Natural killer cell (primary cell): Measurements from ENCODE around the gene TMEM119. TPM values are rescaled to one million over a fixed set of nuclear protein-coding genes. Genes with fewer than 3 reads are reported as not detected.

Source experiments
- ATAC-seq, 3 donors: fragments of 150-1000 bp in 2 of 3; fragments of 200-7000 bp in 1 of 3; cut with Tn5 transposase; 1 replicate in 1 of 3; 2 replicates in 2 of 3; pipeline ENCODE4 v1.10.0; 2021; ENCODE audit warnings: mild to moderate bottlenecking in 2 of 3, moderate library complexity in 2 of 3
- DNase-seq, 2 donors: peaks; one replicate each; pipeline versions ENCODE4 v3.0.0 to v3.0.0-alpha.2; 2013 to 2021; ENCODE audit warnings: mixed read lengths in 1 of 2
- H3K27ac ChIP-seq: one replicate; pipeline ENCODE4 v1.5.1; 2013; ENCODE audit warnings: mild to moderate bottlenecking, low read length
- H3K27me3 ChIP-seq: one replicate; pipeline ENCODE4 v1.6.1; 2013; ENCODE audit warnings: low read length; ENCODE audit not compliant: control insufficient read depth, insufficient read depth
- H3K36me3 ChIP-seq: one replicate; pipeline ENCODE4 v1.6.1; 2013; ENCODE audit warnings: low read length; ENCODE audit not compliant: control insufficient read depth, insufficient read depth
- H3K4me1 ChIP-seq: one replicate; pipeline ENCODE4 v1.6.1; 2013; ENCODE audit warnings: low read length; ENCODE audit not compliant: control insufficient read depth, insufficient read depth
- H3K4me3 ChIP-seq: one replicate; pipeline ENCODE4 v1.5.1; 2013; ENCODE audit warnings: low read length
- H3K9me3 ChIP-seq: one replicate; pipeline ENCODE4 v1.6.1; 2013; ENCODE audit warnings: low read length; ENCODE audit not compliant: control insufficient read depth, insufficient read depth
- H3K27ac Mint-ChIP-seq, 2 donors: one replicate each; pipeline ENCODE4 v1.8.0; 2022; ENCODE audit warnings: mild to moderate bottlenecking in 2 of 2, mixed read lengths in 2 of 2, moderate library complexity in 1 of 2
- H3K27me3 Mint-ChIP-seq, 2 donors: one replicate each; pipeline ENCODE4 v1.8.0; 2022; ENCODE audit warnings: low read depth in 2 of 2, mixed read lengths in 2 of 2
- H3K36me3 Mint-ChIP-seq: one replicate; pipeline ENCODE4 v1.8.0; 2022; ENCODE audit warnings: mixed read lengths
- H3K4me1 Mint-ChIP-seq, 2 donors: one replicate each; pipeline ENCODE4 v1.8.0; 2022; ENCODE audit warnings: mixed read lengths in 2 of 2
- H3K4me3 Mint-ChIP-seq: one replicate; pipeline ENCODE4 v1.8.0; 2022; ENCODE audit warnings: mild to moderate bottlenecking, moderate library complexity, mixed read lengths
- H3K9me3 Mint-ChIP-seq, 2 donors: one replicate each; pipeline ENCODE4 v1.8.0; 2022; ENCODE audit warnings: mixed read lengths in 2 of 2
- WGBS: methylation state at CpG from one replicate; pipeline ENCODE4 v1.1.7; 2013; ENCODE audit warnings: missing lambda C conversion rate; ENCODE audit not compliant: insufficient coverage; 5-methylcytosine and 5-hydroxymethylcytosine counted together
- intact Hi-C: fragments of 100-400 bp; cut with micrococcal nuclease; formaldehyde crosslinking; loops from one replicate; pipeline ENCODE4 v1.14.2; 2022
- total RNA-seq, 4 donors: library from RNA; stranded (reverse); fragments of 120-200 nt in 1 of 4; gene quantifications; one replicate each; pipeline versions ENCODE4 v1.2.3 to v1.2.4, GENCODE V29; 2013 to 2022
- TF ChIP-seq, protein P1 (sequence below): fragments of 200-600 bp; IDR thresholded peaks from one replicate; pipeline ENCODE4 v1.8.0; 2022; ENCODE audit warnings: antibody characterized with exemption

TMEM119 gene
- total RNA-seq, 3 donors from 2014 or later (not counting 1 experiment from before 2014, with no cell fraction given): 0.70 to 3.4 (median 0.71) TPM

DNA sequence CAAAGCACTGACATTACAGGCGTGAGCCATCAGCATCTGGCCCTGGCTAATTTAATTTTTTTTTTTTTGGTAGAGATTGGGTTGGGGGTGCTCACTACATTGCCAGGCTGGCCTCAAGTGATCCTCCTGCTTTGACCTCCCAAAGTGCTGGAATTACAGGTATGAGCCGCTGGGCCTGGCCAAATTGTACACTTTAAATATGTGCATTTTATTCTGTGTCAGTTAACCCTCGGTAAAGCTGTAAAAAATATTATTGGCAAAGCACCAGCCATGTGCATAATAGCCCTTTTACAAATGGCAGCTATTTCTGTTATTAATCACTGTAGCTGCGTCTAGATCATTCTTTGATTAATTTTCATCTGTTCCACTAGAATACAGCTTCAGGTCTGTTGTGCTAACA, 12.0 kb downstream of the TMEM119 start:
- Mint-ChIP-seq H3K4me1 (no peaks in the 10 kb centered on the region), H3K36me3 (no peaks in the 10 kb centered on the region), H3K27ac (no peak overlapping the region), H3K4me3 (no peak overlapping the region), H3K27me3 (peaks cover 0 to 4% of the 10 kb centered on the region in 2 donors), H3K9me3 (no peaks in the 10 kb centered on the region)
- no peaks in the 10 kb centered on the region for H3K27me3 ChIP-seq
- no peaks in the 10 kb centered on the region for H3K36me3 ChIP-seq
- intact Hi-C loops: no loop called here
- ATAC-seq: no peak
- DNase-seq: no peak
- WGBS: 90% methylated on average over 4 of the region's 4 CpGs
- TF ChIP-seq, protein P1, sequence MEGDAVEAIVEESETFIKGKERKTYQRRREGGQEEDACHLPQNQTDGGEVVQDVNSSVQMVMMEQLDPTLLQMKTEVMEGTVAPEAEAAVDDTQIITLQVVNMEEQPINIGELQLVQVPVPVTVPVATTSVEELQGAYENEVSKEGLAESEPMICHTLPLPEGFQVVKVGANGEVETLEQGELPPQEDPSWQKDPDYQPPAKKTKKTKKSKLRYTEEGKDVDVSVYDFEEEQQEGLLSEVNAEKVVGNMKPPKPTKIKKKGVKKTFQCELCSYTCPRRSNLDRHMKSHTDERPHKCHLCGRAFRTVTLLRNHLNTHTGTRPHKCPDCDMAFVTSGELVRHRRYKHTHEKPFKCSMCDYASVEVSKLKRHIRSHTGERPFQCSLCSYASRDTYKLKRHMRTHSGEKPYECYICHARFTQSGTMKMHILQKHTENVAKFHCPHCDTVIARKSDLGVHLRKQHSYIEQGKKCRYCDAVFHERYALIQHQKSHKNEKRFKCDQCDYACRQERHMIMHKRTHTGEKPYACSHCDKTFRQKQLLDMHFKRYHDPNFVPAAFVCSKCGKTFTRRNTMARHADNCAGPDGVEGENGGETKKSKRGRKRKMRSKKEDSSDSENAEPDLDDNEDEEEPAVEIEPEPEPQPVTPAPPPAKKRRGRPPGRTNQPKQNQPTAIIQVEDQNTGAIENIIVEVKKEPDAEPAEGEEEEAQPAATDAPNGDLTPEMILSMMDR: no peak
- H3K4me3 ChIP-seq: no peak overlapping the region
- H3K9me3 ChIP-seq: no peaks in the 10 kb centered on the region
- H3K4me1 ChIP-seq: no peaks in the 10 kb centered on the region
- H3K27ac ChIP-seq: no peak overlapping the region

DNA sequence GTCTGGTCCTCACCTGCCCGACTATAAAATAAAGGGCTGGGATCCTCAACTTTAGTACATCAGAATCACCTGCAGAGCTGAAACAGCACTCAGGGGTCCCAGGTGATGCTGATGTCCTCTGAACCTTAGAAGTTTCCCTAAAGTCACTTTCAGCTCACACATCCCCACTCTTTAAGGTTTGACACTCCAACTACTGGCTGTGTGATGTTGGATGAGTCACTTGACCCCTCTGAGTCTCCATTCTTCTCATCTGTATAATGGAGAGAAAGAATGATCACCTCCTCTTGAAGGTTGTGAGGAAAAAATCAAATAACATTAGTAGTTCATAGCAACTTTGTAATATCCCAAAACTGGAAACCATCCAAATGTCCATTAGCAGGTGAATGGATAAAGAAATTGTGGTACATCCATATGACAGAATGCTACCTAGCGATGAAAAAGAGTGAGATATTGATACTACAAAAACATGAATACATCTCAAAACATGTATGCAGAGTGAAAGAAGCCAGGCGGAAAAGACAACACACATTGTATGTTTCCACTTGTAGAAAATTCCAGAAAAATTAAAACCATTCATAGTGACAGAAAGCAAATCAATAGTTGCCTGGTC, 13.3 kb downstream of the TMEM119 start:
- Mint-ChIP-seq H3K9me3 (no peaks in the 10 kb centered on the region), H3K36me3 (no peaks in the 10 kb centered on the region), H3K27ac (no peak overlapping the region), H3K27me3 (peaks cover 0 to 4% of the 10 kb centered on the region in 2 donors), H3K4me1 (peaks cover 0 to under 1% of the 10 kb centered on the region in 2 donors), H3K4me3 (no peak overlapping the region)
- Histone ChIP-seq H3K27ac (no peak overlapping the region), H3K9me3 (no peaks in the 10 kb centered on the region), H3K4me3 (no peak overlapping the region), H3K27me3 (no peaks in the 10 kb centered on the region), H3K4me1 (peaks cover 4% of the 10 kb centered on the region), H3K36me3 (no peaks in the 10 kb centered on the region)
- ATAC-seq: no peak
- 80% methylated on average over 1 of the region's 3 CpGs for WGBS
- intact Hi-C loops: no loop called here
- no peak for DNase-seq
- TF ChIP-seq, protein P1: no peak

DNA sequence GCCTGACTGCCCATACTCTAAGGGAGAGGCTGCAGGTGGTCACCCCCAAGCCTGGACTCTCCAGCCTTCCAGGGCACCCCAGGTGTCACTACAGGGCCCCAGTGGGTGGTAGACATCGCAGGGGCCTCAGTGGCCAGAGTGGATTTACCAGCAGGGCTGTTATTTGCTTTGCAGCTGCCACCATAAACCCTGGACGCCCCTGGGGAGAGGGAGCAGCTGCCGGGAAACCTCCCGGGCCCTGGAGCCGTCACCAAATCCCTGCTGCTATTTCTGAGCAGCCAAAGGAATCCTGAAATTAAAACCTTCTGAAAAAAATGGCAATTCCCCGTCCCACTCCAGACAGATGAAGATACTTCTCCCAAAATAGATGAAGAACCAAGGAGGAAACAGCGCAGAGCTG, 13.9 kb downstream of the TMEM119 start:
- TF ChIP-seq, protein P1: no peak
- no peaks in the 10 kb centered on the region for H3K27me3 ChIP-seq
- DNase-seq (no peak), ATAC-seq (no peak)
- H3K4me1 ChIP-seq: peaks cover 8% of the 10 kb centered on the region
- no peak overlapping the region for H3K4me3 Mint-ChIP-seq
- no peak overlapping the region for H3K4me3 ChIP-seq
- no peaks in the 10 kb centered on the region for H3K36me3 Mint-ChIP-seq
- WGBS: 88% methylated on average over 7 of the region's 7 CpGs
- peaks cover 0 to 4% of the 10 kb centered on the region in 2 donors for H3K27me3 Mint-ChIP-seq
- no peak overlapping the region for H3K27ac Mint-ChIP-seq
- no peak overlapping the region for H3K27ac ChIP-seq
- intact Hi-C loops: no loop called here
- peaks cover 5 to 6% of the 10 kb centered on the region in 2 donors for H3K4me1 Mint-ChIP-seq
- peaks cover 2% of the 10 kb centered on the region in 2 donors for H3K9me3 Mint-ChIP-seq
- no peaks in the 10 kb centered on the region for H3K36me3 ChIP-seq
- peaks cover under 1% of the 10 kb centered on the region for H3K9me3 ChIP-seq
